HCT116 (cell line): ENCODE results near the gene CYTH2. TPM values are rescaled to one million over a fixed set of nuclear protein-coding genes. Genes with fewer than 3 reads are reported as not detected.

Experiments used
- ATAC-seq: fragments of 200-7000 bp; cut with Tn5 transposase; 2 replicates; pipeline ENCODE4 v1.9.1; 2020; ENCODE audit warnings: mild to moderate bottlenecking, moderate library complexity
- BruUV-seq: library from RNA; stranded (reverse); fragments of 400-500 nt; replicated peaks from 2 replicates; lab custom pipeline; 2021; lab: Mats Ljungman, UMichigan
- CTCF ChIA-PET: fragments of 300-600 bp; sonication (Branson Sonifier 250); formaldehyde crosslinking; loops from one replicate; lab custom pipeline; 2021; ENCODE audit warnings: antibody characterized with exemption; lab: Charles Lee
- POLR2A ChIA-PET: fragments of 300-600, 350-600 bp; sonication (Branson Sonifier 250); formaldehyde crosslinking; loops from one replicate; lab custom pipeline; 2021; ENCODE audit warnings: antibody characterized with exemption; lab: Charles Lee
- RAD21 ChIA-PET, 2 experiments: fragments of 300-600 bp; sonication (Branson Sonifier 250); formaldehyde crosslinking; loops; one replicate each; lab custom pipeline; 2023; ENCODE audit warnings: low total read pairs in 2 of 2; ENCODE audit not compliant: uncharacterized antibody in 2 of 2, unreplicated experiment in 2 of 2, low non-redundant PET in 1 of 2; lab: Charles Lee
- DNase-seq: peaks from one replicate; pipeline ENCODE4 v3.0.0-alpha.2; 2010; ENCODE audit warnings: low read depth, low spot score
- H2AFZ ChIP-seq: fragments of 200-600 bp; shearing (Covaris generic), sonication (generic); 2 replicates; pipeline ENCODE4 v1.6.1; 2017; ENCODE audit warnings: low read depth, mixed run types, mixed read lengths, antibody characterized with exemption, low read length; ENCODE audit not compliant: poor library complexity, severe bottlenecking
- H3K27ac ChIP-seq: 2 replicates; pipeline ENCODE4 v1.5.1; 2012; ENCODE audit warnings: low read depth, low read length
- H3K27me3 ChIP-seq: fragments of 200-600 bp; sonication (generic); 2 replicates; pipeline ENCODE4 v1.6.1; 2016; ENCODE audit warnings: mixed run types, low read length, mixed read lengths; ENCODE audit not compliant: insufficient read depth
- H3K36me3 ChIP-seq, 2 experiments: fragments of 200-500 bp in 1 of 2; fragments of 200-600 bp in 1 of 2; sonication (Bioruptor generic) in 1 of 2; sonication (generic) in 1 of 2; 2 replicates each; pipeline versions ENCODE4 v1.5.1 to v1.6.1; 2014 to 2016; ENCODE audit warnings: low read length in 2 of 2, inconsistent platforms in 1 of 2, mixed read lengths in 1 of 2, mixed run types in 1 of 2; ENCODE audit not compliant: insufficient read depth in 2 of 2, control insufficient read depth in 1 of 2
- H3K4me1 ChIP-seq, 2 experiments: fragments of 200-600 bp in 1 of 2; sonication (generic) in 1 of 2; 2 replicates each; pipeline versions ENCODE4 v1.5.1 to v1.6.1; 2012 to 2017; ENCODE audit warnings: low read length in 2 of 2, inconsistent platforms in 1 of 2, mild to moderate bottlenecking in 1 of 2, mixed read lengths in 1 of 2, mixed run types in 1 of 2, moderate library complexity in 1 of 2; ENCODE audit not compliant: insufficient read depth in 2 of 2, control insufficient read depth in 1 of 2
- H3K4me2 ChIP-seq: fragments of 200-600 bp; sonication (generic); 2 replicates; pipeline ENCODE4 v1.6.1; 2017; ENCODE audit warnings: mixed run types, low read length, mixed read lengths
- H3K4me3 ChIP-seq, 2 experiments: fragments of 200-600 bp in 1 of 2; sonication (generic) in 1 of 2; replicated peaks in 1 of 2; 2 replicates each; pipeline ENCODE4 v1.5.1; 2011 to 2016; ENCODE audit warnings: low read length in 2 of 2, control low read depth in 1 of 2, low read depth in 1 of 2, mild to moderate bottlenecking in 1 of 2, mixed read lengths in 1 of 2, mixed run types in 1 of 2
- H3K79me2 ChIP-seq: fragments of 200-600 bp; sonication (generic); 2 replicates; pipeline ENCODE4 v1.6.1; 2017; ENCODE audit warnings: mild to moderate bottlenecking, mixed run types, low read length, moderate library complexity, mixed read lengths; ENCODE audit not compliant: insufficient read depth
- H3K9ac ChIP-seq: fragments of 200-600 bp; sonication (generic); 2 replicates; pipeline ENCODE4 v1.6.1; 2016; ENCODE audit warnings: low read length, mixed read lengths
- H3K9me2 ChIP-seq: fragments of 200-600 bp; sonication (generic), shearing (Covaris generic); 2 replicates; pipeline ENCODE4 v1.6.1; 2017; ENCODE audit warnings: mixed run types, mild to moderate bottlenecking, moderate library complexity; ENCODE audit not compliant: insufficient read depth
- H3K9me3 ChIP-seq, 2 experiments: fragments of 200-500 bp in 1 of 2; fragments of 200-600 bp in 1 of 2; sonication (Bioruptor generic) in 1 of 2; sonication (generic) in 1 of 2; 2 replicates each; pipeline ENCODE4 v1.6.1; 2014 to 2017; ENCODE audit warnings: low read length in 2 of 2, mixed read lengths in 2 of 2, inconsistent platforms in 1 of 2, low read depth in 1 of 2, mild to moderate bottlenecking in 1 of 2, mixed run types in 1 of 2, moderate library complexity in 1 of 2; ENCODE audit not compliant: control insufficient read depth in 1 of 2, insufficient read depth in 1 of 2
- H4K20me1 ChIP-seq: fragments of 200-600 bp; sonication (generic), shearing (Covaris generic); 2 replicates; pipeline ENCODE4 v1.6.1; 2017; ENCODE audit warnings: mixed run types, mild to moderate bottlenecking, moderate library complexity; ENCODE audit not compliant: insufficient read depth
- ATF3 ChIP-seq: IDR thresholded peaks from 2 replicates; pipeline ENCODE4 v1.6.1; 2012
- CBX3 ChIP-seq: IDR thresholded peaks from 2 replicates; pipeline ENCODE4 v1.6.1; 2012; ENCODE audit warnings: low read depth
- CEBPB ChIP-seq: IDR thresholded peaks from 2 replicates; pipeline ENCODE4 v1.6.1; 2012; ENCODE audit warnings: low read depth
- CTCF ChIP-seq, 3 experiments: fragments of 200-600 bp in 1 of 3; sonication (generic) in 1 of 3; IDR thresholded peaks in 2 of 3; conservative IDR thresholded peaks in 1 of 3; 2 replicates each; pipeline ENCODE4 v1.5.1; 2012 to 2017; ENCODE audit warnings: low read depth in 2 of 3, low read length in 2 of 3, antibody characterized with exemption in 1 of 3, borderline replicate concordance in 1 of 3, control low read depth in 1 of 3, mild to moderate bottlenecking in 1 of 3, mixed read lengths in 1 of 3, mixed run types in 1 of 3, moderate library complexity in 1 of 3; ENCODE audit not compliant: insufficient read depth in 1 of 3
- EGR1 ChIP-seq: IDR thresholded peaks from 2 replicates; pipeline ENCODE4 v1.6.1; 2012; ENCODE audit warnings: low read depth
- ELF1 ChIP-seq: IDR thresholded peaks from 2 replicates; pipeline ENCODE4 v1.6.1; 2012; ENCODE audit warnings: low read depth, borderline replicate concordance
- FOSL1 ChIP-seq: IDR thresholded peaks from 2 replicates; pipeline ENCODE4 v1.6.1; 2012; ENCODE audit warnings: low read depth
- JUND ChIP-seq: IDR thresholded peaks from 2 replicates; pipeline ENCODE4 v1.6.1; 2012
- REST ChIP-seq: IDR thresholded peaks from 2 replicates; pipeline ENCODE4 v1.6.1; 2012; ENCODE audit warnings: low read depth
- SP1 ChIP-seq: IDR thresholded peaks from 2 replicates; pipeline ENCODE4 v1.6.1; 2012; ENCODE audit warnings: low read depth
- TCF7L2 ChIP-seq: IDR thresholded peaks from 2 replicates; pipeline ENCODE4 v1.7.0; 2011; ENCODE audit warnings: borderline replicate concordance, inconsistent platforms; ENCODE audit not compliant: insufficient read depth, insufficient read length; ENCODE audit errors: extremely low read depth
- YY1 ChIP-seq: IDR thresholded peaks from 2 replicates; pipeline ENCODE4 v1.6.1; 2011; ENCODE audit warnings: low read length, low read depth, moderate library complexity, mild to moderate bottlenecking; ENCODE audit not compliant: insufficient replicate concordance; ENCODE audit errors: extremely low read depth
- ZBTB33 ChIP-seq: IDR thresholded peaks from 2 replicates; pipeline ENCODE4 v1.6.1; 2011; ENCODE audit warnings: mild to moderate bottlenecking, low read length, moderate library complexity; ENCODE audit not compliant: insufficient replicate concordance; ENCODE audit errors: extremely low read depth
- intact Hi-C: fragments of 100-400 bp; cut with micrococcal nuclease; formaldehyde crosslinking; loops from 2 replicates; pipeline ENCODE4 v1.10.0; 2022
- total RNA-seq: library from RNA; stranded (reverse); gene quantifications from one replicate; pipeline ENCODE4 v1.2.1, GENCODE V29; 2021; ENCODE audit not compliant: unreplicated experiment

The CYTH2 gene
- total RNA-seq, 1 experiment from 2014 or later, result 75.3 TPM

- H3K27me3 ChIP-seq, result no peaks in the 10 kb centered on the region
- BruUV-seq, result no TSS peak
- H3K27ac ChIP-seq, result no peak within 1 kb of the TSS
- H3K36me3 ChIP-seq, result peaks cover 22 to 62% of the 10 kb centered on the region in 2 experiments
- ChIA-PET POLR2A (no interaction called here), CTCF (no interaction called here), RAD21 (no interaction called here)
- no peak within 1 kb of the TSS for H3K4me3 ChIP-seq
- no peaks in the 10 kb centered on the region for H3K9me2 ChIP-seq
- DNase-seq (no peak), ATAC-seq (no peak)
- peaks cover 57% of the 10 kb centered on the region for H3K79me2 ChIP-seq
- H3K4me1 ChIP-seq, result no peaks in the 10 kb centered on the region
- H2AFZ ChIP-seq, result no peak within 1 kb of the TSS
- intact Hi-C loops, result no loop called here
- H3K9me3 ChIP-seq, result no peaks in the 10 kb centered on the region
- no peak within 1 kb of the TSS for H3K4me2 ChIP-seq
- H4K20me1 ChIP-seq, result no peaks in the 10 kb centered on the region
- no peak within 1 kb of the TSS for H3K9ac ChIP-seq
- TF ChIP-seq YY1 (no peak), SP1 (no peak), CBX3 (no peak), JUND (no peak), EGR1 (no peak), REST (no peak), TCF7L2 (no peak), CEBPB (no peak), FOSL1 (no peak), CTCF (IDR thresholded peaks at IDR 0.05 in 2 of 3, conservative IDR thresholded peaks at IDR 0.05 in 1 of 3; ENCODE audit: borderline replicate concordance in 1 of 3, insufficient read depth in 1 of 3, low read depth in 2 of 3, low read length in 2 of 3) (no peak), ZBTB33 (no peak), ELF1 (no peak), ATF3 (no peak)
Observed at GRCh38 chr19:48455171-48455907, 13.8 kb upstream of the CYTH2 start, which contains the start of gene KCNJ14. TSS of gene KCNJ14 (plus strand) at chr19:48455574. CDS start at chr19:48461725, 6,151 bp downstream.
